Cardiac ventricle fibroblast (primary cell): ENCODE results near the gene DNAJC15. TPM values are rescaled to one million over a fixed set of nuclear protein-coding genes. Genes with fewer than 3 reads are reported as not detected.

Experiments used
- total RNA-seq: library from RNA; depleted of rRNA; stranded (reverse); fragments of >200 nt; gene quantifications from 2 replicates; pipeline ENCODE4 v1.2.3, GENCODE V29; 2015

DNAJC15 gene
- 11.7 and 15.2 TPM in 2 replicates for total RNA-seq

GRCh38 chr13:43023289-43023963 is at the start of gene DNAJC15:
DNAJC15 (plus strand) TSS chr13:43023586; CDS start chr13:43023627, 41 bp downstream.

GRCh38 chr13:42991898-42992763 is 31.3 kb upstream of the DNAJC15 start, which contains the start of gene EPSTI1:
EPSTI1 (minus strand) TSS chr13:42992241; CDS start chr13:42992165, 76 bp downstream.

Other genes with a start within 250 kb of the DNAJC15 start
- not detected in 2 replicates for gene FAM216B, start 242.0 kb upstream of the DNAJC15 start, total RNA-seq
- gene EPSTI1, start 31.3 kb upstream of the DNAJC15 start, total RNA-seq, result 12.0 and 12.6 TPM in 2 replicates